HepG2 (cell line): ENCODE measurements around the gene STYX. TPM values are rescaled to one million over a fixed set of nuclear protein-coding genes. Genes with fewer than 3 reads are reported as not detected.
A peak's percentile ranks its signal among the peaks of the same experiment; 100 is the strongest.

Experiments used
- ASH2L ChIP-seq: fragments of 300-600, 200-600 bp; sonication (generic); IDR thresholded peaks from 2 replicates; pipeline ENCODE4 v1.7.0; 2017; ENCODE audit warnings: low read depth, mild to moderate bottlenecking, moderate library complexity, mixed read lengths, low read length; ENCODE audit not compliant: insufficient read length
- CSRNP2 ChIP-seq: sonication (generic); formaldehyde crosslinking; conservative IDR thresholded peaks from 2 replicates; pipeline ENCODE4 v1.8.0; 2022; ENCODE audit warnings: low read depth, missing genetic modification reagents
- GPN1 ChIP-seq: sonication (generic); formaldehyde crosslinking; IDR thresholded peaks from 2 replicates; pipeline ENCODE4 v1.5.1; 2020; ENCODE audit warnings: missing genetic modification reagents, borderline replicate concordance
- HOXA9 ChIP-seq: sonication (generic); formaldehyde crosslinking; IDR thresholded peaks from 2 replicates; pipeline ENCODE4 v1.8.1; 2022; ENCODE audit warnings: missing genetic modification reagents, mild to moderate bottlenecking, moderate library complexity, borderline replicate concordance
- NFYC ChIP-seq: IDR thresholded peaks from 2 replicates; pipeline ENCODE4 v1.6.1; 2016; ENCODE audit warnings: missing genetic modification reagents, missing compliant biosample characterization
- ZBTB33 ChIP-seq: sonication (generic); formaldehyde crosslinking; IDR thresholded peaks from 2 replicates; pipeline ENCODE4 v1.4.0; 2020; ENCODE audit warnings: missing genetic modification reagents
- ZFY ChIP-seq: sonication (generic); formaldehyde crosslinking; IDR thresholded peaks from 2 replicates; pipeline ENCODE4 v1.4.0; 2020; ENCODE audit warnings: missing genetic modification reagents
- ZNF264 ChIP-seq: sonication (generic); formaldehyde crosslinking; IDR thresholded peaks from 2 replicates; pipeline ENCODE4 v1.4.0; 2020; ENCODE audit warnings: missing genetic modification reagents
- ZNF317 ChIP-seq: sonication (generic); formaldehyde crosslinking; IDR thresholded peaks from 2 replicates; pipeline ENCODE4 v1.5.0; 2020; ENCODE audit warnings: mild to moderate bottlenecking, missing genetic modification reagents
- ZNF343 ChIP-seq: sonication (generic); formaldehyde crosslinking; IDR thresholded peaks from 2 replicates; pipeline ENCODE4 v1.4.0; 2020; ENCODE audit warnings: mild to moderate bottlenecking, missing genetic modification reagents
- ZNF362 ChIP-seq: sonication (generic); formaldehyde crosslinking; IDR thresholded peaks from 2 replicates; pipeline ENCODE4 v1.4.0; 2020; ENCODE audit warnings: missing genetic modification reagents, mild to moderate bottlenecking, borderline replicate concordance
- polyA plus RNA-seq, 8 experiments: library from polyadenylated mRNA; depleted of rRNA in 3 of 8; stranded (reverse) in 7 of 8; unstranded in 1 of 8; fragments of >200 nt; fragmentation: Illumina TruSeq in 4 of 8; extraction: Trizol in 4 of 8; gene quantifications; 2 replicates each; pipeline versions ENCODE4 v1.2.1 to v1.2.3, GENCODE V29; 2011 to 2016; ENCODE audit warnings: low read depth in 4 of 8, missing spikeins in 1 of 8, mixed read lengths in 1 of 8; ENCODE audit not compliant: insufficient read depth in 1 of 8
- total RNA-seq, 5 experiments: library from RNA; depleted of rRNA; stranded (reverse); fragments of >200 nt; fragmentation: Illumina TruSeq; extraction: Trizol; gene quantifications; 2 replicates each; pipeline ENCODE4 v1.2.3, GENCODE V29; 2016; ENCODE audit warnings: low read depth in 1 of 5
- TF ChIP-seq, protein P1 (sequence below): IDR thresholded peaks from 2 replicates; pipeline ENCODE4 v1.6.1; 2016; ENCODE audit warnings: low read depth, borderline replicate concordance
- TF ChIP-seq, protein P2 (sequence below): sonication (generic); formaldehyde crosslinking; IDR thresholded peaks from 2 replicates; pipeline ENCODE4 v1.8.0; 2022; ENCODE audit warnings: missing genetic modification reagents, mild to moderate bottlenecking, borderline replicate concordance
- TF ChIP-seq, protein P3 (sequence below): sonication (generic); formaldehyde crosslinking; IDR thresholded peaks from 2 replicates; pipeline ENCODE4 v1.5.1; 2020; ENCODE audit warnings: missing genetic modification reagents, mild to moderate bottlenecking, borderline replicate concordance
- TF ChIP-seq, protein P4 (sequence below): sonication (generic); formaldehyde crosslinking; IDR thresholded peaks from 2 replicates; pipeline ENCODE4 v1.4.0; 2020; ENCODE audit warnings: missing genetic modification reagents

Gene STYX
- total and polyA plus RNA-seq, 2 of the 13 experiments (the other 11 are each of a cell fraction or from before 2014, with no cell fraction given), result 6.6 to 10.9 TPM

- TF ChIP-seq ZBTB33 (no peak), NFYC (no peak), CSRNP2 (CRISPR knock-in tag) (no peak), GPN1 (CRISPR knock-in tag) (no peak), ZNF362 (CRISPR knock-in tag) (no peak), ASH2L (no peak), HOXA9 (CRISPR knock-in tag) (no peak), ZNF343 (CRISPR knock-in tag) (no peak), ZNF264 (CRISPR knock-in tag) (0 out of 2 replicates have a peak, but pooled peaks have one; percentile 6), ZNF317 (no peak; the same call in 1 of the 2 replicates), ZFY (no peak)
- TF ChIP-seq, protein P1, sequence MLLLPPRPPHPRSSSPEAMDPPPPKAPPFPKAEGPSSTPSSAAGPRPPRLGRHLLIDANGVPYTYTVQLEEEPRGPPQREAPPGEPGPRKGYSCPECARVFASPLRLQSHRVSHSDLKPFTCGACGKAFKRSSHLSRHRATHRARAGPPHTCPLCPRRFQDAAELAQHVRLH (CRISPR knock-in tag), result no peak; the same call in 1 of the 2 replicates
- TF ChIP-seq, protein P2, sequence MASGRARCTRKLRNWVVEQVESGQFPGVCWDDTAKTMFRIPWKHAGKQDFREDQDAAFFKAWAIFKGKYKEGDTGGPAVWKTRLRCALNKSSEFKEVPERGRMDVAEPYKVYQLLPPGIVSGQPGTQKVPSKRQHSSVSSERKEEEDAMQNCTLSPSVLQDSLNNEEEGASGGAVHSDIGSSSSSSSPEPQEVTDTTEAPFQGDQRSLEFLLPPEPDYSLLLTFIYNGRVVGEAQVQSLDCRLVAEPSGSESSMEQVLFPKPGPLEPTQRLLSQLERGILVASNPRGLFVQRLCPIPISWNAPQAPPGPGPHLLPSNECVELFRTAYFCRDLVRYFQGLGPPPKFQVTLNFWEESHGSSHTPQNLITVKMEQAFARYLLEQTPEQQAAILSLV, result peak; percentile 20; the same call in 1 of the 2 replicates
- TF ChIP-seq, protein P3, sequence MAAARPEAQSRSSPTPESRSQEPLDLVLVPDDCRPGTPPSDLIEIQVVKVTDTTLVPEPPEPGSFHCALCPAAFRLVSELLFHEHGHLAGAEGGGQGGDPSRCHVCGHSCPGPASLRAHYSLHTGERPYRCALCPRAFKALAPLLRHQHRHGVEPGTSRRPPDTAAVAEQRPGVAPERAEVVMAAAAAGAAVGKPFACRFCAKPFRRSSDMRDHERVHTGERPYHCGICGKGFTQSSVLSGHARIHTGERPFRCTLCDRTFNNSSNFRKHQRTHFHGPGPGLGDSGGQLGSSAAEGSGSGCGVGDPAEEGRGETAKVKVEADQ (CRISPR knock-in tag), result no peak
- TF ChIP-seq, protein P4, sequence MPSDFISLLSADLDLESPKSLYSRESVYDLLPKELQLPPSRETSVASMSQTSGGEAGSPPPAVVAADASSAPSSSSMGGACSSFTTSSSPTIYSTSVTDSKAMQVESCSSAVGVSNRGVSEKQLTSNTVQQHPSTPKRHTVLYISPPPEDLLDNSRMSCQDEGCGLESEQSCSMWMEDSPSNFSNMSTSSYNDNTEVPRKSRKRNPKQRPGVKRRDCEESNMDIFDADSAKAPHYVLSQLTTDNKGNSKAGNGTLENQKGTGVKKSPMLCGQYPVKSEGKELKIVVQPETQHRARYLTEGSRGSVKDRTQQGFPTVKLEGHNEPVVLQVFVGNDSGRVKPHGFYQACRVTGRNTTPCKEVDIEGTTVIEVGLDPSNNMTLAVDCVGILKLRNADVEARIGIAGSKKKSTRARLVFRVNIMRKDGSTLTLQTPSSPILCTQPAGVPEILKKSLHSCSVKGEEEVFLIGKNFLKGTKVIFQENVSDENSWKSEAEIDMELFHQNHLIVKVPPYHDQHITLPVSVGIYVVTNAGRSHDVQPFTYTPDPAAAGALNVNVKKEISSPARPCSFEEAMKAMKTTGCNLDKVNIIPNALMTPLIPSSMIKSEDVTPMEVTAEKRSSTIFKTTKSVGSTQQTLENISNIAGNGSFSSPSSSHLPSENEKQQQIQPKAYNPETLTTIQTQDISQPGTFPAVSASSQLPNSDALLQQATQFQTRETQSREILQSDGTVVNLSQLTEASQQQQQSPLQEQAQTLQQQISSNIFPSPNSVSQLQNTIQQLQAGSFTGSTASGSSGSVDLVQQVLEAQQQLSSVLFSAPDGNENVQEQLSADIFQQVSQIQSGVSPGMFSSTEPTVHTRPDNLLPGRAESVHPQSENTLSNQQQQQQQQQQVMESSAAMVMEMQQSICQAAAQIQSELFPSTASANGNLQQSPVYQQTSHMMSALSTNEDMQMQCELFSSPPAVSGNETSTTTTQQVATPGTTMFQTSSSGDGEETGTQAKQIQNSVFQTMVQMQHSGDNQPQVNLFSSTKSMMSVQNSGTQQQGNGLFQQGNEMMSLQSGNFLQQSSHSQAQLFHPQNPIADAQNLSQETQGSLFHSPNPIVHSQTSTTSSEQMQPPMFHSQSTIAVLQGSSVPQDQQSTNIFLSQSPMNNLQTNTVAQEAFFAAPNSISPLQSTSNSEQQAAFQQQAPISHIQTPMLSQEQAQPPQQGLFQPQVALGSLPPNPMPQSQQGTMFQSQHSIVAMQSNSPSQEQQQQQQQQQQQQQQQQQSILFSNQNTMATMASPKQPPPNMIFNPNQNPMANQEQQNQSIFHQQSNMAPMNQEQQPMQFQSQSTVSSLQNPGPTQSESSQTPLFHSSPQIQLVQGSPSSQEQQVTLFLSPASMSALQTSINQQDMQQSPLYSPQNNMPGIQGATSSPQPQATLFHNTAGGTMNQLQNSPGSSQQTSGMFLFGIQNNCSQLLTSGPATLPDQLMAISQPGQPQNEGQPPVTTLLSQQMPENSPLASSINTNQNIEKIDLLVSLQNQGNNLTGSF, result no peak
These were observed 60.8 kb downstream of the STYX start (continued) for GRCh38 chr14:52790756-52791222.
